Right hindlimb (tissue), 1 donor: ENCODE measurements around the gene LRRC4C.
"Not testable (repeated sequence)": the region's sequence is repeated elsewhere in the genome, so short reads cannot be mapped to it uniquely, and the experiment has no call there.

Source experiments
- DNase-seq: peaks from one replicate; pipeline ENCODE4 v3.0.0-alpha.2; 2018

LRRC4C gene

DNA sequence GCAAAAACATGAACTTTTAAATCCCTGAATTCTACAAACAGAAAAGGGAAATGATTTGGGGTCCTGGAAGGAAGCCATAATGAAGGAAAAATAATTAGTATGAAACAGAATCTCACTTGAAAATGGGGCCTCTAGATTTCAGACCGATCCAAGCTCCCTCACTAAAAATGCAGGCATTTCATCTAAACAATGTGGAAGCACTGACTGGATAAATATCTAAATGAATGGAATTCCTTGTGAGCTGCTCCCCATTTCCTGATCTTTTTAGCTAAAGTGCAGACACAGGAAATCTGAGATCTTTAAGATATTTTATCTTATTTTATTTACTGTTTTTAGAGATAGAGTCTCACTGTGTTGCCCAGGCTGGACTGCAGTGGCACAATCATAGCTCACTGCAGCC is 1255.8 kb downstream of the LRRC4C start:
- no peak for DNase-seq

DNA sequence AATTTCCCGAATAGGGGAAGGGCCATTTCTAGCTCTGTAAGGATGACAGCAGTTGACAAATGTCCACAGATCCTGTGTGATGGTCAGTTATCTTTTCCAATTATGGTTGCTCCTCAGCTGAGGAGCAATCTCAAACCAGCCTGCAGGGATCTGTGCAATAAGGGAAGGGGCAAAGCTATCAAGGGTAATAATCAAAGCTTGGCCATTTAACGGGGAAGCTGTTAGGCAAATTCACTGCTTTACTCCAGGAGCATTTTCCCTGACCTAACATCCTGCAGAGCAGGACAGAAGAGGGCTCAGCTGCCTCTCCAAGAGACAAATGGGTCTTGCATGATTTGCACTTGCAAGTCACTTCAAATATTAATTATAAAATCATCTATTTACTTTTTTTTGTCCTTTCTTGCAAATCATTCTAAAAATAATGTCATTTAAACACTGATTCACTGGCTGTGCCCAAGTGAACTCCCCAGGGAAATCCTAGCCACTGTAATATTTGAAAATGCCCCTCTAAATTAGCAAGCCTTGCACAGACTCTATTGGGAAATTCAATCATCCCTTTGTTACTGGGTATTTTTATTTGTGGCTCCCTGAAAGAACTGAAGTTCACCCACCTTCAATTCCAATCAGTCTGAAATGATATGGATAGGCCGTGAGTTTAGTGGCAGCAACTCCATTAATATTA is 1256.7 kb downstream of the LRRC4C start:
- no peak for DNase-seq

DNA sequence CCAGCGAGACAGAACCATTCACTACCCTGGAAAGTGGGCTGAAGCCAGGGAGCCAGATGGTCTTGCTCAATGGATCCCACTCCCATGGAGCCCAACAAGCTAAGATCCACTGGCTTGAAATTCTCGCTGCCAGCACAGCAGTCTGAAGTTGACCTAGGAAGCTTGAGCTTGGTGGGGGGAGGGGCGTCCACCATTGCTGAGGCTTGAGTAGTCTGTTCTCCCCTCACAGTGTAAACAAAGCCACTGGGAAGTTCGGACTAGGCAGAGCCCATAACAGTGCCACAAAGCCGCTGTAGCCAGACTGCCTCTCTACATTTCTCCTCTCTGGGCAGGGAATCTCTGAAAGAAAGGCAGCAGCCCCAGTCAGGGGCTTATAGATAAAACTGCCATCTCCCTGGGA is 1266.9 kb downstream of the LRRC4C start:
- DNase-seq: not testable (repeated sequence)

DNA sequence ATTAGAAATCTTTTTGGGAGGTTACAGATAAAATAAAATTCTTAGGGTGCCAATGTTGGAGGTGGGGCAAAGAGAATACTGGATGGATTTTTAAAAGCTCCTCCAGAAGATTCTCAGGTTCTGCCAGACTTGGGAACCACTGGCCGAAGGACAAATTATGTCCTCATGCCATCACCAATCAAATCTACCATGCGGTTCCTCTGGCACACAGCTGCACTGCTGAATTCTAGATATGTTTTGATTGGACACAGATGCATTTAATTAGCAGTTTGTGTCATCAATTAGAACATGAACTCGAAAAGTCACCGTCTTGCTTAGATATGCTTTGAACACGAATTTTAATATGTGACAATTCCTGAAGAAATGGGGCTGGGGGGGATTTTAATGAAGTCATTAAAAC is 1269.2 kb downstream of the LRRC4C start:
- DNase-seq: no peak

DNA sequence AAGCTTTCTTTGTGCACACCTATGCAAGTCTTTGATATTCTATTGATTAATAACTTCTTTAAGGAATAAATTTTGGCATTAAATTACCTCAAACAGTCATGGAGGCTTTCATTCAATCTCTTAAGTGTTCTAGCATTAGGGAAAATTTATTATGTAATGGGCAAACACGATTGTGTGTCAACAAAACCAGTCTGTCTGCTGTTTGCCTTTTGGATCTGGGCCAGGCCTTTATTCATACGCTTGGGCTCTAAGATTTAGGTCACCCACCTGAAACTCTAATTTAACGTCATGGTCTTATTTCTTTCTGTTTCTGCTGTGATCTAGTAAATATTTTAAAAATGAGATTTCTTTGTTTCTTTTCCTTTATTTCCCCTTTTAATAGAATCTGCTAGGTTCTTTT is 1270.6 kb downstream of the LRRC4C start:
- no peak for DNase-seq

DNA sequence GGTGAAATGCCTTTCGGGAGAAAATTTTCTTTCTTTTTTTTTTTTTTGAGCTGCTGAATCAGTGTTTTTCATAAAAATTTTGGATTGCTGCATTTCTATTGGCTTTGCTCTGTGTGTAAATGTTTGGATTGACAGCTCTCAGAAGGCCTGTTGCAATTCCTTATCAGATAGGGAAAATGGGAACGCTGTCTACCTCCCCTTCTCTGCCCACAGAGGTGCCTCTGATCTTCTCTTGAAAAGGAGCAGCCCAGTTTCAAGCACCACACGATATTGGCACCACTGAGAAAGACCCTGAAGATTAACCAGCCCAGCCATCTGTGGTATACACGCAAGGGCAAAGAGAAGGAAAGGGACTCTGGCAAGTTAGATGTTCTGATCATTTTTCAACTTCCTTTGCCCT is 1272.2 kb downstream of the LRRC4C start:
- no peak for DNase-seq

DNA sequence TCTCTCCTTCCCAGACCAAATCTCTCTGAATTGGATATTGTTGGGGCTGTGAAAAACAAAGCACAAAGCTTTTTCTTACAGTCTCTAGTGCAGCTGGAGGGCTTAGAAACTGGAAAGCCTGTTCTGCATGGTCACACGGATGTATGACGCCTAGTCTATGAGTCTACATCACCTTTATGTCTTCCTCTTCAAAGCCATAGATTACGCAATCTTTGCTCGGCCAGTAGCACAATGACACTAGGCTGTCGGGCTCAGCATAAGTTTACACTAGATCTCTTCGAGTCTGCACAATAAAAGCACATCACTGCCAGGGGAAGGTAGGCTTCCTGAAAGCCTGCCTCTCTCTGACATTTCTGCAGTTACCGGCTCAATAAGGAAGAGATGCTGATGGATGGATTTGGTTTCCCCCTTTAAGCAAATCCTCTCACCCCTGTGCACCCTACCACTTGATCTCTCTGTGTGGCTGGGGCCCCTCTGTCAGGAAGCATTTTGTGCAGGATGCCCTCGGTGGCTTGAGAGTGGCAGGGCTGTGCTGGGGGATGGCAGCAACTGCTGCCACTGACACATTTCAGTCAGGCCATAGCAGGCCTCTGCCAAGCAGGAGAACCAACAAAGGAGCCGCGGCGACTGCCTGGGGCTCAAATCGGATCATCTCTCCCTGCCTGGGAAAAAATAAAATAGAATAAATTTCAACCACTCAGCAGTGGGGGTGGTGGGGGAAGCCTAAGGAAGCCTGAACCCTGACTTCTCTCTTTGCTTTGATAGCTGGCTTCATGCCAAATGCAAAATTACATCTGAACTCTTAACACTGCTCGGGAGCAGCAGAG is 1272.8 kb downstream of the LRRC4C start:
- peak; percentile 16 for DNase-seq

DNA sequence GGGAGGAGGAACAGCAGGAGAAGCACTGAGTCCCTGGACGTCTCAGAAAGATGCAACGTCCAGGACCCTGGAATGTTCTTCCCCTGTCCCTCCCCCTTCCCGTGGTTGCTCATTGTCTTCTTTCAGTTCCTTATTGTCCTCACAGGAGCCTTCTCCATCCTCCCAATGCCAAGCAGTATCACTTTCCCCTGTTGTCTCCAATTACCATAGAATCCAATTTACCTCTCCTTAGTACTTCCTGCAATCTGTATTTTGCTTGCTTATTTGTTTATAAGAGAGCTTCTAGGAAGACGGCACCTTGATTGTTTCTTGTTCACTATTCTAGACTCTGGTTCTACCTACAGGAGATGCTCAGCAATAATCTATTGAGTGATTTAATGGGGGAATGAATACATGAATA is 1273.7 kb downstream of the LRRC4C start:
- no peak for DNase-seq

DNA sequence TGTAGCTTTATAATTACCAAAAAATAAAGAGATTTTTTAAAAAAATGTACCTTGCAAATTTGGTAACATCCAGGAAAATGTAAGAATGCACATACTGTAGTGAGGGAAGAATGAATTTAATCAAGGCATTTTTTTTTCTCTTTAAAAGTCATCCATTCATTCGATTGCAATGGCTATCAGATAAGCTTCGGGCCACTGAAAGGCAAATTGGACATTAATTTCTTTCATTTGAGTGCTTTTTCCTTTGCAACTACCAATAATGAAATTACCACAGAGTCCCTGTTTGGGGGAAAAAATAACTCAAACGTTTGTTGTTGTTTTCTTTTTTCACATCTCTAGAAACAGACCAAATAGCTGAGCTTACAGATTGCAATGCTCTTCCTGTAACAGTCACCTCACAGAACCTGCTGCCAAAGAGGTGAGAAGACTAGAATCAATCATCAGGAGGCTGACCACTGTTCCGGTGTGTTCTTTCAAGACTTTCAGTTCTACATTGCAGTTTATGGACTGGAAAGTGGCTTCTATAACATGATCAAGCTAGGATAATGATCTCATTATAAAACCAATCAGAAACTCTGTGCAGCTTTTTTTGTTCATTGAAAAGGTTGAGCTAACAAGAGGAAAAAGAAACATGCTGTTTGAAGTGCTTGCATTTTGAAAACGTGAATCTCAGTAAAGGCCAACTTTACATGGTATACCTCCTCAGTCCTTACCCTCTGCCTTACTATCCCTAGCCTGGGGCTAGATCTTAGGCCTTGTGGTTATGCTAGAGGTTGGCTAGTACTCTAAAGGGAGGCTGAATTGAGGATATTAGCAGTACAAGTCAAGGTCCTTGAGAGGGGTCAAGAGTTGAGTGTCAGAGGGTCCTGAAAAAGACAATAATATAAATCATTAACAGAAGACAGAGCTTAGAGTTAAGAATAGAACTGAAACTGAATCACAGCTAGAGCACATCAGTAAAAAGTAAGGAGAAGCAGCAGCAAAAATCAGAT is 1276.1 kb downstream of the LRRC4C start:
- no peak for DNase-seq

DNA sequence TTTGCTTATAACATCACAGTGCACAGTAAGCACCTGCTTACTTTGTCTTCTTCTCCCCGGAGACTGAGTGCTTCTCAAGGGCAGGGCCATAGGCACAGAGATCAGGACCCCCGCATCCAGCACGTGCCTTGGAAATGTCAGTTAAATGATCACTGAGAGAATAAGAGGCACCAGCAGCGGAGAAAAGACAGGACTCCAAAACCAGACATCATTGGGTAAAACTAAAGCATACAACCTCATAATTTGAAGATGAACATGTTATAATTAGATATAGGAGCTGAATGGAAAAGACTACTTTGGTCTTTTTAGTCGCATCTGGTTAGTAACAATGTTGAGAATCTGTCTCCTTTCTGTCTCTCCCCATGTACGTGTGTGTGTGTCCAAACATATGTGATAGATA is 1279.9 kb downstream of the LRRC4C start:
- no peak for DNase-seq

DNA sequence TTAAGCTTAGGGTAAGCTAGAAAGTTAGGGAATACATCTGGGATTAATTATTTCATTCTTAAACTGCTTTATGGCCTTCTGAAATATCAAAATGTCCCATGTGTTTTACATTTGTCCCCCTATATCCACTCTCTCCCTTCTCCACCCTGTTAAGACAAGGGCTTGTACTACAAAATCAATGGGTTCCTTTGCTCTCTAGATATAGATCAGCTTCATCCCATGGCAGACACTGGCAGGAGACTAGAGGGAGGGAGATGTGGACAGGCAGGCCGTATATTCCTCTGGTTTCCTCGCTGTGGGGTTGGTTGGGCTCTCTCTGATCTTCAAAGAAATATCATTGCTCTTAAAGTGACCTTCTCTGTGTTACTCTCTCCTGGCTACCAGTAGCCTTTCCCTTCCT is 1281.0 kb downstream of the LRRC4C start:
- no peak for DNase-seq

DNA sequence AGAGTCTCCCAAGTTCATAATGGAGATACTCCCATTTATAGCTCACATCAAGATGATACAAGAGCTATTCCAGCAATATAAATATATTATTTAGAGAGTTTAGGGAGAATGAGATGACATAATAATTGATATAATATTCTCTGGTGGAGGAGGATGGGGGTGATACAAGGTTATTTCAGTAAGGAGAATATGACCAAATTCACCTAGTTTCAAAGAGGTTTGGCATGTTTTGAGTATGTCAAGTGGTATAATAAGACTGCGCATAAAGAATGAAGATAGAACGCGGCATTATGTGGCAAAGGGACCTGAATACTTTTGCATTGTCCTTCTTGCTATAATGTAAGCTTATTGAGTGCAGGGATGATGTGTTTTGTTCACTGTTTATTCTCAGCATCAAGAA is 1283.5 kb downstream of the LRRC4C start:
- DNase-seq: no peak

DNA sequence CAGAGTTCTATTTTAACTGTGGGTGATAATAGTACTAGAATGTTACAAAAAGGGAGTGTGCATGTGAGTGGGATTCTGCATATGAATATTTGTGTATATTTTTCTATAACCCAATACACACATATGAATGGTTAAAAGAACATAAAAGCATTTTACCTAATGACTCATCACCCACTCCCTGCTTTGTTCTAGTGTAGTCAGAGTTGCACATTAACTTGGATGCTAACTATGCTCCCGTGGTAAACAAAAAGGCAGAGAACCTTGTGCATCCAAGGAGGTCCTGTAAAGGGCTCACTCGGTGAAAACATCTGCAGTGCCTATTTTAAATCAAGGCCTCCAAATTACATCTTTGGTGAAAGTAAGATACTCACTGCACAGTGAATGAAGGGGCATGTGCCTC is 1289.4 kb downstream of the LRRC4C start:
- no peak for DNase-seq

DNA sequence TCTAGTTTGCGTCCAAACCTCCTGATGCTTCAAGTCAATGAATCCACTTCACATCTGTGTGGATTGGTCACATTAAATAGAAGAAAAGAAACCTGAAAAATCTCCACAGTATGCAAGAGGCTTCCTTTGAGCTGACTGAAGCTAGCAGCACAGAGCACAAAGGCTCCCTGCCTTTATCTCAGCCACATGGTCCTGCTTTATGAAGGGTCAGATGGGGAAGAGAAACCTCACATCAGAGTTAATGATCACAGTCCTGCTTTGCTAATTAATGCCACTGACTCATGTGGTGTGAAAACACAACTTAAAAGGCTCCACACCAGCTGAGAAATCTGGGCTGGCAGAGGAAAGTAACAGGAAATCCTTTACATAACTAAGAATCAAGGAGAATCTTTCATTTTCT is 1291.0 kb downstream of the LRRC4C start:
- DNase-seq: no peak

DNA sequence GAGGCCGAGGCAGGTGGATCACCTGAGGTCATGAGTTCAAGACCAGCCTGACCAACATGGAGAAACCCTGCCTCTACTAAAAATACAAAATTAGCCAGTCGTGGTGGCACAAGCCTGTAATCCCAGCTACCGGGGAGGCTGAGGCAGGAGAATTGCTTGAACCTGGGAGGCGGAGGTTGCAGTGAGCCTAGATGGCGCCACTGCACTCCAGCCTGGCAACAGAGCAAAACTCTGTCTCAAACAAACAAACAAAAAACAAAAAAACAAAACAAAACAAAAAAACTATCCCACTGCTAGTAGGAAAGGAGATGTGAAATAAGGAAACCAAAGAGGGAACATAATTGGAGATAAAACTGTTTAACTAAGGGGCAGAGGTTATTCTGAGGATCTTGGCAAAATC is 1291.6 kb downstream of the LRRC4C start:
- DNase-seq: not testable (repeated sequence)

DNA sequence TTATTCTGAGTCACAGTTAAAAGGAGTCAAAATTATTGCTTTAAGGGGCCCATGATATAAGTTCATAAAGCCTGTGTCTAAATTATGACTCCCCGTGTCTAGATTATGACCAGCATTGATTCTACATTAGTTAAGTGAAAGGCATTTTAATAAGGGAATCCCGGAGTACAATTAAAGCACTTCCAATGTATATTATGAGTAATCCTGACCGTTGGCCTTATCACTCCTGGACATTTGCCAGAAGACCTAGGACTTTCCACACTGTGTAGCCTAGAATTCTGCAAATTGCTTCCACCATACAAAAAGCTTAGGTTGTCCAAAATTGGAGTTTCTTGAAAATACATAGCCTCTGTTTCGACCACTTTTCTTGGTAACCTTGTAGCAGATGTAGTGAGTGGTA is 1292.6 kb downstream of the LRRC4C start:
- no peak for DNase-seq

DNA sequence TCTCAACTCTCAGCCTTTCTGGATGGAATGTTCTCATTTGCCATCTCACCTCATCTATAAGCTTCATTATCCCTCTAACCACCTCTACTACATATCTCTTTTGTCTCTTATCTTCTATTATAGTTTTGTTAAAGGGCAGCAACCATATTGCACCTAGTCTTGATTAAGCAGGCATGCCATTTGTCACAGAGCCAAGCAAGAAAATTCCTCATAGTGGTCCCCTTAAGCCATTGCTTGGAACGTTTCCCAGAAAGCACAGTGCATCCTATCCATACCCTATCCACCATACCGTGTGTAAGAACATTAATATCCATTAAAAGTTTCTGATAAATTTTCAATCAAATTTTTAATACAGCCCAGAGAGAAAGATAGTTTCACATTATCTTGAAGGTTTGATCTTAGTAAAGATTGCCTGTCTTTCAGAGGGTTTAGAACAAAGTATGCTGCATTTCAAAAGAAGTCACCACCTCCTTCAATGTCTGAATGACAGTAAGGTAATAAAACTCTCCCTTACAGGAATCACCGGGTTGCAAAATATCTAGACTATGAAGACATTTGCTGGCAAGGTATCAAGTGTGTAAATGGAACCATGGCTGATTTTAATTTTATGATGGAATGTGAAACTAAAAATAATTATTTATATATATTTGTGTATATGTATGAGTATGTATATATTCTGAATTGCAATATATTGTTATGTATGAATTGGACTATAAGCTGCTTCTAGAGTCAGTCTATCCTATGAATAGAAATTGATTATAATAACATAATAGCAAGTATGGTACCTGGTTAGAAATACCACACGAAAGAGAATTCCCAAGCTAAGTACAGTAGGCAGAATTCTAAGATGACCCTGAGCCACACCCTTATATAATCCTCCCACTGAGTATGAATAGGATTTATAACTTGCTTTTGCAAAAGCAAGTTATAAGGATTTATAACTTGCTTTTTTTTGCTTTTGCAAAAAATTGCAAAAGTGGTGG is 1296.3 kb downstream of the LRRC4C start:
- DNase-seq: no peak

DNA sequence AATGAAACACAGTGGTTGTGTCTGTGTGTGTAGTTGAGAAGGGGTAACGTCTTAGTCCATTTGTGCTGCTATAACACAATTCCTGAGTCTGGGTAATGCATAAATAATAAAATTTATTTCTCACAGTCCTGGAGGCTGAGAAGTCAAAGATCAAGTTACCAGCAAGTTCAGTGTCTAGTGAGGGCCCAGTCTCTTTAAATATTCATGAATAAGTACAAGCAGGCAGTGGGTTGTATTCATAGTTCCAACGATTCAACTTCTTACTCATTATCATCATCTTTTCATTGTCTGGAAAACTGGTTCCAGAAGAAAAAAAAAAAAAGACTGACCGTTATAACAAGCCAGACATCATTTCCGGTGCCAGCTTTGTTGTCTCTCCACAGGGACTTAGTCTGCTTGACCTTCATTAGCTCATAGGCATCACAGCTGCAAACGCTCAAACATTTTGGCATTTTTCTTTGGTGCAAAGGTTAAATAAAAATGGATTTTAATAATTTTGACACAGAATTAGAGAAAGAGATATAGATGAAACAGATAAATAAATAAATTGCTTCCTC is 1297.5 kb downstream of the LRRC4C start:
- no peak for DNase-seq

DNA sequence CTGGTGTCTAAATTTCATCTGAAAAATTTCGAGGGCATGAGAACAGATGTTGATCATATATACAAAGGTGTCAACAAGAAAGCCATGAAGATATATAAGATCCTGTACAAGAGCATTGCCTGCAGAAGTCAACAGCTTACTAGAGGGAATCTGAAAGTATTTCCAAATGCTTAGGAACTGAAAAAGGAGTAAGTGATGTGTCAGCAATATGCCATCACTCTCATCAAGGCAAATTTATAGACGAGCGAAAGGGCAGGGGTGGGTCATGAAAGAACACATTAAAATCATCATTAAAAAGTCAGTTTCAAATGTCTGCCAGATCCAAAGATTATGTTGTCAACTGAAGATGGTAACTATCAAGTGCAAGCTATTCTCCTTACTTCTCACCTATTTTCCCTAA is 1299.0 kb downstream of the LRRC4C start:
- no peak for DNase-seq

DNA sequence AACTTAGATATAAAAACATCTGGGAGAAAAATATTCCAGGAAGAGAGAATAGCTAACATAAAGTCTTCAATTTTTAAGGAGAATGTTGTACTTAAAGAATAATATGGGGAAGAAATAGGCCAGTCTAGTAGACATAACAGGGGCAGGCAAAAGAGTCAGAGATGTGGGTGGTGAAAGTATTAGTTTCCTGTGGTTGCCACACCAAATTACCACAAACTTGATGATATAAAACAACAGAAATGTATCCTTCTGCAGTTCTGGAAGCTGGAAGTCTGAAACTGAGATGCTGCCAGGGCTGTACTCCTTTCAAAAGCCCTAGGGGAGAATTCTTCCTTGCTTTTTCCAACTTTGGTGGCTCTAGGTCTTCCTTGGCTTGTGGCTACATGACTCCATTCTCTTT is 1309.7 kb downstream of the LRRC4C start:
- no peak for DNase-seq

DNA sequence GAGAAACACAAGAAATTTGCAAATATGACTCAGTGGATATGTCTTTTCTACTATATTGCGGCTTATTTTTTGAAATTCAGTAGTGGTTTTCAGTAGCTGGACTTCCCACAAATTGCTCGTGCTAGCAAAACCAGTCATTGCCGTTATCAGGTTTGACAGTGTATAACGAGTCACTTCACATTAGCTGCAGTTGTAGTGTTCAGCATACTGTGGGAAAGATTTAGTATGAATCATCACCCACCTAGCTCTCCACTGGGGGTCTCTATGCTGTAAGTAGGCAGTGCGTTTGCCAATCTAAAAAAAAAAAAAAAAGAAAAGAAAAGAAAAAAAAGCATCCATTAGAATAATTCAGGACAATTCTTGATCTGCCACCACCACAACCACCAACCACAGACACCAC is 1318.9 kb downstream of the LRRC4C start:
- no peak for DNase-seq

DNA sequence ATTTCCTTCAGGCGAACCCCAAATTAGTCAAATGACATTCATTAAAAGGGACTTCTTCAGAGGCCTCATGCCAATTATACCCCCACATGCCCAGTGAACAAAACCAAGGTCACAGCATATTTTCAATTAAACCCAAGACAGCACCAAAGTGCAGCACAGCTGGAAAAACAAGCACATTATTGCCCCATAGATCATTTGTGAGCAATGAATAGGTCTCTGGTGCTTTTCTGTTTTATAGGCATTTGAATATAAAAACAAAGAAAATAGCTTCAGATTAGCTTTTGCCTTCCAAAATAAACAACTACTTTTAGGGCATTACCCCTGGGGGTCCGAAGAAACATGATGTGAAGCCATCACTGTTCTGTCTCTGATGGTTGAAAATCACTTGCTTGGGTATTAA is 1319.9 kb downstream of the LRRC4C start:
- DNase-seq: no peak
